ENCODE measurements around the gene SMARCA4. TPM values are rescaled to one million over a fixed set of nuclear protein-coding genes. Genes with fewer than 3 reads are reported as not detected.

SMARCA4 gene
- total RNA-seq, 6 experiments from 2014 or later, result 26.3 to 45.8 (median 27.7) TPM

DNA sequence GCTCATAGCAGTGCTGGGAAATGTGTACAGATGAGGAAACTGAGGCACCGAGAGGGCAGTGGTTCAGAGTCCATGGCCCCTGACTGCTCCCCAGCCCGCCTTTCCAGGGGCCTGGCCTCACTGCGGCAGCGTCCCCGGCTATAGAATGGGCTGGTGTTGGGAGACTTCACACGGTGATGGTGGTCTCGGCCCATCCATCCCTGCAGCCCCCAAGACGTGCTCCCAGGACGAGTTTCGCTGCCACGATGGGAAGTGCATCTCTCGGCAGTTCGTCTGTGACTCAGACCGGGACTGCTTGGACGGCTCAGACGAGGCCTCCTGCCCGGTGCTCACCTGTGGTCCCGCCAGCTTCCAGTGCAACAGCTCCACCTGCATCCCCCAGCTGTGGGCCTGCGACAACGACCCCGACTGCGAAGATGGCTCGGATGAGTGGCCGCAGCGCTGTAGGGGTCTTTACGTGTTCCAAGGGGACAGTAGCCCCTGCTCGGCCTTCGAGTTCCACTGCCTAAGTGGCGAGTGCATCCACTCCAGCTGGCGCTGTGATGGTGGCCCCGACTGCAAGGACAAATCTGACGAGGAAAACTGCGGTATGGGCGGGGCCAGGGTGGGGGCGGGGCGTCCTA is 144.3 kb downstream of the SMARCA4 start:
- no CpG with 5 or more reads among the region's 36 CpGs for WGBS (ENCODE audit: insufficient coverage, low coverage, low lambda C conversion rate, missing lambda C conversion rate)
- no peaks in the 10 kb centered on the region for H3K27me3 ChIP-seq
- no peaks in the 10 kb centered on the region for H3K4me1 ChIP-seq
- ATAC-seq (peak; percentile 19 to 29 (median 24)), DNase-seq (no peak)
- peak; percentile 20 for TF ChIP-seq POLR2A (IDR thresholded peaks at IDR 0.05)
- TF ChIP-seq, protein P1, sequence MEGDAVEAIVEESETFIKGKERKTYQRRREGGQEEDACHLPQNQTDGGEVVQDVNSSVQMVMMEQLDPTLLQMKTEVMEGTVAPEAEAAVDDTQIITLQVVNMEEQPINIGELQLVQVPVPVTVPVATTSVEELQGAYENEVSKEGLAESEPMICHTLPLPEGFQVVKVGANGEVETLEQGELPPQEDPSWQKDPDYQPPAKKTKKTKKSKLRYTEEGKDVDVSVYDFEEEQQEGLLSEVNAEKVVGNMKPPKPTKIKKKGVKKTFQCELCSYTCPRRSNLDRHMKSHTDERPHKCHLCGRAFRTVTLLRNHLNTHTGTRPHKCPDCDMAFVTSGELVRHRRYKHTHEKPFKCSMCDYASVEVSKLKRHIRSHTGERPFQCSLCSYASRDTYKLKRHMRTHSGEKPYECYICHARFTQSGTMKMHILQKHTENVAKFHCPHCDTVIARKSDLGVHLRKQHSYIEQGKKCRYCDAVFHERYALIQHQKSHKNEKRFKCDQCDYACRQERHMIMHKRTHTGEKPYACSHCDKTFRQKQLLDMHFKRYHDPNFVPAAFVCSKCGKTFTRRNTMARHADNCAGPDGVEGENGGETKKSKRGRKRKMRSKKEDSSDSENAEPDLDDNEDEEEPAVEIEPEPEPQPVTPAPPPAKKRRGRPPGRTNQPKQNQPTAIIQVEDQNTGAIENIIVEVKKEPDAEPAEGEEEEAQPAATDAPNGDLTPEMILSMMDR (IDR thresholded peaks at IDR 0.05), result no peak
- H3K36me3 ChIP-seq, result peaks cover 18 to 100% (median 58%) of the 10 kb centered on the region in 4 donors
- intact Hi-C loops (cut with DNase I), result no loop called here
- no peak overlapping the region for H3K4me3 ChIP-seq
- H3K27ac ChIP-seq, result no peak overlapping the region
- no peaks in the 10 kb centered on the region for H3K9me3 ChIP-seq

DNA sequence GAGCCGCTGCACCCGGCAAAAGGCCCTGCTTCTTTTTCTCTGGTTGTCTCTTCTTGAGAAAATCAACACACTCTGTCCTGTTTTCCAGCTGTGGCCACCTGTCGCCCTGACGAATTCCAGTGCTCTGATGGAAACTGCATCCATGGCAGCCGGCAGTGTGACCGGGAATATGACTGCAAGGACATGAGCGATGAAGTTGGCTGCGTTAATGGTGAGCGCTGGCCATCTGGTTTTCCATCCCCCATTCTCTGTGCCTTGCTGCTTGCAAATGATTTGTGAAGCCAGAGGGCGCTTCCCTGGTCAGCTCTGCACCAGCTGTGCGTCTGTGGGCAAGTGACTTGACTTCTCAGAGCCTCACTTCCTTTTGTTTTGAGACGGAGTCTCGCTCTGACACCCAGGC is 145.6 kb downstream of the SMARCA4 start:
- H3K27me3 ChIP-seq, result no peaks in the 10 kb centered on the region
- ATAC-seq (no peak), DNase-seq (no peak)
- H3K36me3 ChIP-seq, result peaks cover 21 to 100% (median 62%) of the 10 kb centered on the region in 4 donors
- no peak overlapping the region for H3K27ac ChIP-seq
- H3K9me3 ChIP-seq, result no peaks in the 10 kb centered on the region
- no peak for TF ChIP-seq POLR2A (IDR thresholded peaks at IDR 0.05)
- TF ChIP-seq, protein P1 (IDR thresholded peaks at IDR 0.05), result no peak
- intact Hi-C loops (cut with DNase I), result no loop called here
- H3K4me3 ChIP-seq, result no peak overlapping the region
- H3K4me1 ChIP-seq, result no peaks in the 10 kb centered on the region
- 90% methylated on average over 8 of the region's 13 CpGs for WGBS (ENCODE audit: insufficient coverage, low coverage, low lambda C conversion rate, missing lambda C conversion rate)

- Histone ChIP-seq H3K27ac (no peak overlapping the region), H3K36me3 (peaks cover 21 to 100% (median 64%) of the 10 kb centered on the region in 4 donors), H3K4me3 (no peak overlapping the region), H3K4me1 (peaks cover 0 to 12% (median 5%) of the 10 kb centered on the region in 4 donors), H3K9me3 (no peaks in the 10 kb centered on the region), H3K27me3 (no peaks in the 10 kb centered on the region)
- ATAC-seq (no peak), DNase-seq (no peak)
- intact Hi-C loops (cut with DNase I), result no loop called here
- TF ChIP-seq, protein P1 (IDR thresholded peaks at IDR 0.05), result no peak
- no peak for TF ChIP-seq POLR2A (IDR thresholded peaks at IDR 0.05)
- WGBS (ENCODE audit: insufficient coverage, low coverage, low lambda C conversion rate, missing lambda C conversion rate), result 77% methylated on average over 4 of the region's 6 CpGs
Measured at GRCh38 chr19:11108746-11109145, 147.9 kb downstream of the SMARCA4 start.

- Histone ChIP-seq H3K27me3 (no peaks in the 10 kb centered on the region), H3K36me3 (peaks cover 17 to 100% (median 62%) of the 10 kb centered on the region in 4 donors), H3K9me3 (no peaks in the 10 kb centered on the region), H3K27ac (no peak overlapping the region), H3K4me3 (no peak overlapping the region), H3K4me1 (peaks cover 0 to 18% (median 6%) of the 10 kb centered on the region in 4 donors)
- intact Hi-C loops (cut with DNase I), result loop anchor here in 1 of 2 donors (10.0 kb wide), 1 partner anchor 76 kb away; no protein-coding TSS in a partner anchor
- ATAC-seq (peak in 3 of 4 donors; percentile 4 to 18 (median 5)), DNase-seq (no peak)
- 73% methylated on average over 8 of the region's 15 CpGs for WGBS (ENCODE audit: insufficient coverage, low coverage, low lambda C conversion rate, missing lambda C conversion rate)
- no peak for TF ChIP-seq POLR2A (IDR thresholded peaks at IDR 0.05)
- TF ChIP-seq, protein P1 (IDR thresholded peaks at IDR 0.05), result no peak
Measured at GRCh38 chr19:11111117-11111770, 150.4 kb downstream of the SMARCA4 start.

Measured in right lobe of liver (tissue), 6 donors.